Mucosa of stomach (tissue), 1 donor: ENCODE results near the gene SLC41A3.

Experiments used
- H3K27me3 ChIP-seq: one replicate; pipeline ENCODE4 v1.7.0; 2013; ENCODE audit warnings: mild to moderate bottlenecking, low read length; ENCODE audit not compliant: control insufficient read depth, insufficient read depth
- H3K36me3 ChIP-seq: one replicate; pipeline ENCODE4 v1.7.0; 2013; ENCODE audit warnings: low read length; ENCODE audit not compliant: control insufficient read depth, insufficient read depth
- H3K4me1 ChIP-seq: one replicate; pipeline ENCODE4 v1.7.0; 2013; ENCODE audit warnings: mild to moderate bottlenecking, low read length; ENCODE audit not compliant: control insufficient read depth, insufficient read depth
- H3K4me3 ChIP-seq: one replicate; pipeline ENCODE4 v1.7.0; 2013; ENCODE audit warnings: low read length
- H3K9ac ChIP-seq: one replicate; pipeline ENCODE4 v1.7.0; 2013; ENCODE audit warnings: mild to moderate bottlenecking, low read length, moderate library complexity
- H3K9me3 ChIP-seq: one replicate; pipeline ENCODE4 v1.7.0; 2013; ENCODE audit warnings: mild to moderate bottlenecking, low read length, moderate library complexity; ENCODE audit not compliant: control insufficient read depth
- donor health status: Pancreatic carcinoma.

The SLC41A3 gene

GRCh38 chr3:126034481-126035361 lies 49.2 kb downstream of the SLC41A3 start:
- Histone ChIP-seq H3K9me3 (no peaks in the 10 kb centered on the region), H3K4me1 (peaks cover 5% of the 10 kb centered on the region), H3K27me3 (no peaks in the 10 kb centered on the region), H3K9ac (no peak overlapping the region), H3K4me3 (no peak overlapping the region), H3K36me3 (no peaks in the 10 kb centered on the region)

DNA sequence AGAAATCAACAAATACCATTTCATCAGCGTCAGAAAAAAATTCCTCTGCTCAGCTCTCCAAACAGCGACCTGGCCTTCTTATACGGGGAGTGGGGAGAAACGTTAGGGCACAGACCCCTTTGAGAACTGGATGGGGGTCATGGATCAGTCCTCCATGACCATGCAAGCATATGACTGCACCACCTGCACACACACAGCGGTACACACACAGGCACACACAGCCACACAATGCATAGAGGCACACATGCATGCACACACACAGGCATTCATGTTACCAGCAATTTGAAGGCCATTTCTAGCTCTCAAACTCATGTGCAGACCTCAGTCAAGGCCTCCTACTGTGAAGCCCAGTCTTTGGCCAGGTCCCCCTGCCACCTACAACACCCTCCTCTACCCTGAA lies 50.2 kb downstream of the SLC41A3 start:
- Histone ChIP-seq H3K4me1 (no peaks in the 10 kb centered on the region), H3K9me3 (no peaks in the 10 kb centered on the region), H3K36me3 (no peaks in the 10 kb centered on the region), H3K4me3 (no peak overlapping the region), H3K27me3 (no peaks in the 10 kb centered on the region), H3K9ac (no peak overlapping the region)

- Histone ChIP-seq H3K27me3 (no peaks in the 10 kb centered on the region), H3K4me3 (no peak overlapping the region), H3K9ac (no peak overlapping the region), H3K9me3 (peaks cover 4% of the 10 kb centered on the region), H3K36me3 (no peaks in the 10 kb centered on the region), H3K4me1 (no peaks in the 10 kb centered on the region)
Observed at GRCh38 chr3:126033051-126033745, 50.7 kb downstream of the SLC41A3 start.

DNA sequence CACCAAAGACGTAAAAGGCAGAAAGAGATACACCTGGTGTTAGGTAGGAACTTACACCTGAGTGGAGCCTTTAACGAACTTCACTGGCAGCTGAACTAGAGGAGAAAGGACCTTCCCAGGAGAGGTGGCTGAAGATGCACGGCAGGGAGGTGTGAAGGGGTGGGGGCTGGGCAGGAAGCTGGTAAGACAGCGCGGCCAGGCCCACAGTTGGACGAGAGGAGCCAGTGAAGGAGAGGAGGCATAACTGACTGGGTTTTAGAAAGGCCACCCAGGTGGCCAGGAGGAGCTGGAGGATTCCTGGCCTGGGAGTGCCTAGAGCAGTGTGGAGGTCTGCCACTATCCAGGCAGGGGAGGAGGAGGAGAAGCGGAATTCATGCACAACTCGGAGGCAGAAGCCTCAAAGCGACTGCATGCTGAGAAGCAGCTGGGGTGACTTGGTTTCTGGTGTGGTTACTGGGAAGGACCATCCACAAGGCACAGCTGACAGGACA lies 51.9 kb downstream of the SLC41A3 start:
- H3K4me1 ChIP-seq = no peaks in the 10 kb centered on the region
- H3K9ac ChIP-seq = no peak overlapping the region
- H3K27me3 ChIP-seq = no peaks in the 10 kb centered on the region
- no peaks in the 10 kb centered on the region for H3K36me3 ChIP-seq
- H3K4me3 ChIP-seq = no peak overlapping the region
- H3K9me3 ChIP-seq = peaks cover 6% of the 10 kb centered on the region

DNA sequence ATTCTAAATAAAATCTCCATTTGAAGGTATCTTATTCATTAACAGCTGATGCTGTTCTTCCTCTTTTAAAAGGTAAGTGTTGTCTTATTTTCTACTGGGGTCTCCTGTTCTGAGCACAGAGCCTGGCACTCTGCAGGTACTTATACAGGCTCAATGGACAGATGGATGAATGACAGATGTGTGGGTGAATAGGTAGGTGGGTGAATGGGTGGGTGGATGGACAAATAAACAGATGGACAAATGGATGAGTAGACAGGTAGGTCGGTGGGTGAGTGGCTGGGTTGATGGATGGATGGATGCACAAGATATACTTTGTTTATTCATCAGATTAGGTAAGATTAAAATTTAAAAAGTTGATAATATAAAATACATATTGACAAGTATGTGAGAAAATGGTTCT lies 53.5 kb downstream of the SLC41A3 start:
- Histone ChIP-seq H3K36me3 (no peaks in the 10 kb centered on the region), H3K9me3 (peaks cover 6% of the 10 kb centered on the region), H3K4me1 (no peaks in the 10 kb centered on the region), H3K4me3 (no peak overlapping the region), H3K9ac (no peak overlapping the region), H3K27me3 (no peaks in the 10 kb centered on the region)

DNA sequence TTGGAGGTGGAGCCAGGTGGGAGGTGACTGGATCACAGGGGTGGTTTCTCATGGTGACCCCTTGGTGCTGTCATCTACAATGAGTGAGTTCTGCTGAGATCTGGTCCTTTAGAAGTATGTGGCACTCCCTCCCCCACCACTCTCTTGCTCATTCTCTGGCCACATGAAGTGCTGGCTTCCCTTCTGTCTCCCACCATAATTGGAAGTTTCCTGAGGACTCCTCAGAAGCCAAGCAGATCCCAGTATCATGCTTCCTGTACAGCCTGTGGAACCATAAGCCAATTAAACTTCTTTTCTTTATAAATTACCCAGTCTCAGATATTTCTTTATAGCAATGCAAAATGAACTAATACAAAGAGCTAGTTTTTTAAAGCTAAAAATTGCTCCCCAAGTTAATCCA lies 54.7 kb downstream of the SLC41A3 start:
- H3K9ac ChIP-seq = no peak overlapping the region
- peaks cover 6% of the 10 kb centered on the region for H3K9me3 ChIP-seq
- no peaks in the 10 kb centered on the region for H3K27me3 ChIP-seq
- H3K4me1 ChIP-seq = no peaks in the 10 kb centered on the region
- H3K36me3 ChIP-seq = no peaks in the 10 kb centered on the region
- no peak overlapping the region for H3K4me3 ChIP-seq

DNA sequence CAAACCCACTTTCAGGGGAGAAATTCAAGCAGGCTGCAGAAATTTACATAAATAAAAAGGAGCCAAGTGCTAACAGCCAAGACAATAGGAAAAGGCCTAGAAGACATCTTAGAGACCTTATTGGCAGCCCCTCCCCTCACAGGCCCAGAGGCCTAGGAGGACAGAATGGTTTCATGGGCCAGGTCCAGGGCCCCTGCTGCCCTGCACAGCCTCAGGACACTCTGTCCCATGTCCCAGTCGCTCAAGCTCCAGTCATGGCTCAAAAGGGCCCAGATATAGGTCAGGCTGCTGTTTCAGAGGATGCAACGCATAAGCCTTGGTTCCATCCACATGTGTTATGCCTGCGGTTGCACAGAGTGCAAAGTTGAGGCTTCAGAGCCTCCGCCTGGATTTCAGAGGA lies 55.8 kb downstream of the SLC41A3 start:
- Histone ChIP-seq H3K4me3 (no peak overlapping the region), H3K9ac (no peak overlapping the region), H3K9me3 (peaks cover 6% of the 10 kb centered on the region), H3K27me3 (no peaks in the 10 kb centered on the region), H3K36me3 (no peaks in the 10 kb centered on the region), H3K4me1 (no peaks in the 10 kb centered on the region)

DNA sequence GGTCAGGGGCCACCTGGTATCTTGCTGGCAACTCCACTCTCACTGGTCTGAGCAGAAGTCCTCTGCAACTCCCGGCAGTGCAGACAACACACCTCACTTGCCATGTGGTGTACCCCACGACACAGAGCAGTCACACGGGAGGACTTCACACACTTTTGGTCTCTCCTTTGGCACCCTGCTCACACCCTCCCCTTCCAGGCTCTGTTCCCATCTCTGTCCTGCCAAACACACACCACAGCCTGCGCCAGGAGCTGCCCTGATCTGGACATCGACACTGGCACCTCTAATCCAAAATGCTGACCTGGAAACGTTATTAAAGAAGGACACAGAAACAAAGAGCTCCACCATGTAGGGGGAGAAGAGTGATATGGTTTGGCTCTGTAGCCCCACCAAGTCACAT lies 57.2 kb downstream of the SLC41A3 start:
- no peaks in the 10 kb centered on the region for H3K36me3 ChIP-seq
- H3K9me3 ChIP-seq = peaks cover 6% of the 10 kb centered on the region
- no peak overlapping the region for H3K4me3 ChIP-seq

GRCh38 chr3:126026277-126026751 lies 57.6 kb downstream of the SLC41A3 start:
- Histone ChIP-seq H3K9me3 (peaks cover 6% of the 10 kb centered on the region), H3K27me3 (no peaks in the 10 kb centered on the region), H3K9ac (no peak overlapping the region), H3K36me3 (no peaks in the 10 kb centered on the region), H3K4me1 (no peaks in the 10 kb centered on the region), H3K4me3 (no peak overlapping the region)

More for the DNA sequence above, 57.2 kb downstream of the SLC41A3 start:
- Histone ChIP-seq H3K4me1 (no peaks in the 10 kb centered on the region), H3K9ac (no peak overlapping the region), H3K27me3 (no peaks in the 10 kb centered on the region)

DNA sequence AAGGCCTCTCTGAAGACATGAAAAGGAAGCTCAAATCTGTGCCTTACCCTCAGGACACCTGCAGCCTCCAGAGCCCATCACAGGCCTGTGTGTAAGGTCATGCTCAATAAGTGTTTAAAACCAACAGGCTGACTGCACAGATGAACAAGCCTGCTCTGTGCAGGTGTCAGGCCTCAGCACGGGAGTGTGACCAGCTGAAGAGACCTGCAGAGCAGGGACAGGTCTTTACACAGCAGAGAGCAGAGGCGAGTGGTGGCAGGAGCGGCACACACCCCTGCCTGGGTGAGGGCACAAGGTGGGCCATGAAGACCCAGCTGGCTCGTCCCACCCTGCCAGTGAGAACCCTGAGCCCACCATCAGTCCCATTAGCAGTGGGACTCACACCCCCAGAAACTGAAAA lies 58.1 kb downstream of the SLC41A3 start:
- Histone ChIP-seq H3K4me1 (no peaks in the 10 kb centered on the region), H3K36me3 (no peaks in the 10 kb centered on the region), H3K4me3 (no peak overlapping the region), H3K9ac (no peak overlapping the region), H3K27me3 (no peaks in the 10 kb centered on the region), H3K9me3 (peaks cover 6% of the 10 kb centered on the region)

DNA sequence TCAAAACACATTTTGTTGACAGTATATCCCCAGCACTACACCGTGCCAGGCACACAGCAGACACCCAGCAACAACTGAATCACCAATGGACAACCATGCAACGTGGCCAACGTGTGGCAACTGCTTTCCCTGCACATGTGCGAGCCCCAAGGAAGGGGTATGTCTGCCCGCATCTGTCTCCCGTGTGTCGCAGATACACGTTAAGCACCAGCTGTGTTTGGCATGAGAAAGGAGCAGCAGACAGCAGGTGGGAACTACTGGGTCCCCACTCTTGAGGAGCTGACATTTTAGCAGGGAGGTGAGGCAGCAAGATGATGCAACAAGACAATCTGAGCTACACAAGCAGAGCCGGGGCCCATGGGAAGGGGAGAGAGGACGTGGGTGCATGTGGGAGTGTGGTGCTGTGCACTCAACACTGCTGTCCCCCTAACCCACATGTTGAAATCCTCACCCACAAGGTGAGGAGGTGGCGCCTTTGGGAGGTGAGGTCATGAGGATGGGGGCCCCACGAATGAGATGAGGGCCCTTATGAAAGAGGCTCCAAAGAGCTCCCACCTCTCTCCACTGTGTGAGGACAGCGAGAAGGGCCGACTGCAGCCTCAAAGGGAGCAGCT lies 58.7 kb downstream of the SLC41A3 start:
- Histone ChIP-seq H3K27me3 (no peaks in the 10 kb centered on the region), H3K4me3 (no peak overlapping the region), H3K9me3 (peaks cover 6% of the 10 kb centered on the region), H3K9ac (no peak overlapping the region), H3K4me1 (no peaks in the 10 kb centered on the region), H3K36me3 (no peaks in the 10 kb centered on the region)
